Activated naive CD8-positive, alpha-beta T cell (primary cell): ENCODE data around the gene CPAMD8.

Source experiments
- H3K27ac Mint-ChIP-seq: one replicate; pipeline ENCODE4 v1.8.0; 2021; ENCODE audit warnings: mixed read lengths
- H3K27me3 Mint-ChIP-seq: one replicate; pipeline ENCODE4 v1.8.0; 2021; ENCODE audit warnings: mixed read lengths
- H3K36me3 Mint-ChIP-seq: one replicate; pipeline ENCODE4 v1.8.0; 2021; ENCODE audit warnings: mixed read lengths
- H3K4me1 Mint-ChIP-seq: one replicate; pipeline ENCODE4 v1.8.0; 2021; ENCODE audit warnings: low read depth, mixed read lengths
- H3K4me3 Mint-ChIP-seq: one replicate; pipeline ENCODE4 v1.8.0; 2021; ENCODE audit warnings: mild to moderate bottlenecking, mixed read lengths
- H3K9me3 Mint-ChIP-seq: one replicate; pipeline ENCODE4 v1.8.0; 2021; ENCODE audit warnings: low read depth, mixed read lengths

The CPAMD8 gene

GRCh38 chr19:16894080-16894479 lies 132.5 kb downstream of the CPAMD8 start:
- Mint-ChIP-seq H3K36me3 (no peaks in the 10 kb centered on the region), H3K9me3 (no peaks in the 10 kb centered on the region), H3K27me3 (no peaks in the 10 kb centered on the region), H3K27ac (no peak overlapping the region), H3K4me3 (no peak overlapping the region), H3K4me1 (peaks cover 33% of the 10 kb centered on the region)

- no peaks in the 10 kb centered on the region for H3K36me3 Mint-ChIP-seq
- peaks cover 32% of the 10 kb centered on the region for H3K4me1 Mint-ChIP-seq
- H3K9me3 Mint-ChIP-seq: no peaks in the 10 kb centered on the region
- H3K27ac Mint-ChIP-seq: no peak overlapping the region
- H3K4me3 Mint-ChIP-seq: no peak overlapping the region
- no peaks in the 10 kb centered on the region for H3K27me3 Mint-ChIP-seq
These were observed 133.0 kb downstream of the CPAMD8 start for GRCh38 chr19:16893686-16893989.

- Mint-ChIP-seq H3K27me3 (peaks cover 2% of the 10 kb centered on the region), H3K27ac (no peak overlapping the region), H3K36me3 (no peaks in the 10 kb centered on the region), H3K4me3 (no peak overlapping the region), H3K9me3 (no peaks in the 10 kb centered on the region), H3K4me1 (peaks cover 29% of the 10 kb centered on the region)
These were observed 133.5 kb downstream of the CPAMD8 start for GRCh38 chr19:16892868-16893685.

DNA sequence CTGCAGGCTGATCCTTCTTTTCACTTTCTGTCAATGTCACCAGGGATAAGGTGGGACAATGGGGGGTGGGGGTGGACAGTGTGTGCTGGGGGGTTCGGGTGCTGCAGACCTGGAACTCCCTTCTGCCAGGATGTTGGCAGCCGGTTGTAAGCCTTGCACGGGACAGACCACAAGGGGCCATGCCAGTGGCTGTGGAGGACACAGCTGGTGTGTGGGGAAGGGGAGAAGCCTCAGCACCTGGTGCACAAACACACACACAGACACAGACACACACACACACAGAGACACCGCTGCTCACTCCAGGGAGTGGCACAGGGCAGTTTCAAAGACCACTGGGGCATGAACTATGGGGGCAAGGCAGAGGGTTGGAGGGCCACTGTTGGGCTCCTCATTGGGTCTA lies 134.2 kb downstream of the CPAMD8 start:
- peaks cover 28% of the 10 kb centered on the region for H3K4me1 Mint-ChIP-seq
- no peak overlapping the region for H3K27ac Mint-ChIP-seq
- H3K27me3 Mint-ChIP-seq: peaks cover 2% of the 10 kb centered on the region
- no peaks in the 10 kb centered on the region for H3K36me3 Mint-ChIP-seq
- no peaks in the 10 kb centered on the region for H3K9me3 Mint-ChIP-seq
- H3K4me3 Mint-ChIP-seq: no peak overlapping the region

DNA sequence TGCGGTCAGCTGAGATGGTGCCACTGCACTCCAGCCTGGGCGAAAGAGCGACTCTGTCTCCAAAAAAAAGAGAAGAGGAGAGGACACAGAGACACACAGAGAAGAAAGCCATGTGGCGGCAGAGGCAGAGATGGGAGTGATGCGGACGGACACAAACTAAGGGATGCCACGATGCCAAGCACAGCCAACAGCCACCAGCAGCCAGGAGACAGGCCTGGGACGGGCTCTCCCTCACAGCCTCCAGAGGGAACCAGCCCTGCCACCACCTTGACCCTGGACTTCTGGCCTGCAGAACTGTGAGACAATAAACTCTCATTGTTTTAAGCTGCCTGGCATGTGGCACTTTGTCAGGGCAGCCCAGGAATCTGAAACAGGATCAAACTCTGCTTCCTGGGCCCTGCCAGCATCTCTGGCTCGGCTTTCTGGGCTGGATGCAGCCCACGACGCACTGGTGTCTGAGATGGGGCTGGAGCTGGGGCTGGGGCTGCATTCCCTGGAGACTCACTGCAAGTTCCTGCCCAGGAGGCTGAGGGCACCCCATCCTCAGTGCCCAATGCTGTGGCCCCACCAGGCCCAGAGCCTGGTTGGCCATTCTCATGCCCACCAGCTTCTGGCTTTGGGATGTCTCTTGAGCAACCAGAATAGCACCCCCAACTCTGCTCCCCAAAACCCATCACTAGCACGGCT lies 134.8 kb downstream of the CPAMD8 start:
- Mint-ChIP-seq H3K36me3 (no peaks in the 10 kb centered on the region), H3K27me3 (peaks cover 2% of the 10 kb centered on the region), H3K27ac (no peak overlapping the region), H3K9me3 (no peaks in the 10 kb centered on the region), H3K4me1 (peaks cover 28% of the 10 kb centered on the region), H3K4me3 (no peak overlapping the region)

- no peak overlapping the region for H3K27ac Mint-ChIP-seq
- no peak overlapping the region for H3K4me3 Mint-ChIP-seq
- no peaks in the 10 kb centered on the region for H3K36me3 Mint-ChIP-seq
- peaks cover 2% of the 10 kb centered on the region for H3K27me3 Mint-ChIP-seq
- no peaks in the 10 kb centered on the region for H3K9me3 Mint-ChIP-seq
- H3K4me1 Mint-ChIP-seq: peaks cover 25% of the 10 kb centered on the region
These were observed 136.0 kb downstream of the CPAMD8 start for GRCh38 chr19:16890461-16891184.

DNA sequence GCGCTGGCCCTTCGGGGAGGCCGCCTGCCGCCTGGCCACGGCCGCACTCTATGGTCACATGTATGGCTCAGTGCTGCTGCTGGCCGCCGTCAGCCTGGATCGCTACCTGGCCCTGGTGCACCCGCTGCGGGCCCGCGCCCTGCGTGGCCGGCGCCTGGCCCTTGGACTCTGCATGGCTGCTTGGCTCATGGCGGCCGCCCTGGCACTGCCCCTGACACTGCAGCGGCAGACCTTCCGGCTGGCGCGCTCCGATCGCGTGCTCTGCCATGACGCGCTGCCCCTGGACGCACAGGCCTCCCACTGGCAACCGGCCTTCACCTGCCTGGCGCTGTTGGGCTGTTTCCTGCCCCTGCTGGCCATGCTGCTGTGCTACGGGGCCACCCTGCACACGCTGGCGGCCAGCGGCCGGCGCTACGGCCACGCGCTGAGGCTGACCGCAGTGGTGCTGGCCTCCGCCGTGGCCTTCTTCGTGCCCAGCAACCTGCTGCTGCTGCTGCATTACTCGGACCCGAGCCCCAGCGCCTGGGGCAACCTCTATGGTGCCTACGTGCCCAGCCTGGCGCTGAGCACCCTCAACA lies 136.6 kb downstream of the CPAMD8 start:
- H3K9me3 Mint-ChIP-seq: no peaks in the 10 kb centered on the region
- no peaks in the 10 kb centered on the region for H3K36me3 Mint-ChIP-seq
- peaks cover 2% of the 10 kb centered on the region for H3K27me3 Mint-ChIP-seq
- H3K4me3 Mint-ChIP-seq: no peak overlapping the region
- peaks cover 21% of the 10 kb centered on the region for H3K4me1 Mint-ChIP-seq
- no peak overlapping the region for H3K27ac Mint-ChIP-seq

DNA sequence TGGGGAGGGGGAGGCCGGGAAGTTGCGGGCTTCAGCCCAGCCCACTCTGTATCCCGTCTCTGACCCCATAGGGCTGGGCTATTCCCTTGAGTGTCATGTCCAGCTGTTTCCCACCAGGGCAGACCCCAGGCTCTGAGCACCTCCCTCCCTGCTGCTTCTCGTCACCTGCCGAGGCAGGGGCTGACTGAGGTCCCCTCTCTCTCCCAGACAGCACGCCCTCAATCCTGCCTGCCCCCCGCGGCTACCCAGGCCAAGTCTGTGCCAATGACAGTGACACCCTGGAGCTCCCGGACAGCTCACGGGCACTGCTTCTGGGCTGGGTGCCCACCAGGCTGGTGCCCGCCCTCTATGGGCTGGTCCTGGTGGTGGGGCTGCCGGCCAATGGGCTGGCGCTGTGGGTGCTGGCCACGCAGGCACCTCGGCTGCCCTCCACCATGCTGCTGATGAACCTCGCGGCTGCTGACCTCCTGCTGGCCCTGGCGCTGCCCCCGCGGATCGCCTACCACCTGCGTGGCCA lies 137.2 kb downstream of the CPAMD8 start:
- H3K4me1 Mint-ChIP-seq: peaks cover 21% of the 10 kb centered on the region
- H3K9me3 Mint-ChIP-seq: no peaks in the 10 kb centered on the region
- H3K27me3 Mint-ChIP-seq: peaks cover 2% of the 10 kb centered on the region
- no peak overlapping the region for H3K4me3 Mint-ChIP-seq
- no peaks in the 10 kb centered on the region for H3K36me3 Mint-ChIP-seq
- H3K27ac Mint-ChIP-seq: no peak overlapping the region

DNA sequence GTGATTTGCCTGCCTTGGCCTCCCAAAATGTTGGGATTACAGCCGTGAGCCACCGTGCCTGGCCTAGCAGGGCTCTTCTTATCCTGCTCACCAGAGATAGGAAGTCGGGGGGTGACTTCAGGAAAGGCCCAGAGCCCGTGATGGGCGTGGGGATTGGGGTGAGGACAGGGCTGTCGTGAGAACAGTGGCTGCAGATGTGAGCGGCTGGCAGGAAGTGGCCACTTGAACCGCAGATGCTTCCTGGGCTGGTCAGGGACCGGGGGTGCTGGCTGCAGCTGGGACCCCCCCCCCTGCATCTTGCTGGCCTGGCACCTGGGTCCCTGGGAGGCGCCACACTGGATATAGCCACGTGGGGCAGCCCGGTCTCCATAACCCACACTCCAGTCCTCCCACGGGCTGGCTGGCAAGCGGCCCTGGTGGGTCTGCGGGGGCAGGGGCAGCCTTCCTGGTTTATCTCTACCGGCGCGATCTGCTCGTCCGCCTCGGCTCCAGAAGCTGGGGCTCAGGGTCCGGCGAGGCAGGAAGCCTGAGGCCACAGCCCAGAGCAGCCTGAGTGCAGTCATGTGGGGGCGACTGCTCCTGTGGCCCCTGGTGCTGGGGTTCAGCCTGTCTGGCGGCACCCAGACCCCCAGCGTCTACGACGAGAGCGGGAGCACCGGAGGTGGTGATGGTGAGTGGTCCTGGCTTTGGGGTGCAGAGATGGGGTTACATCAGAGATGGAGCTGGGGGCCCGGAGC lies 137.8 kb downstream of the CPAMD8 start, which contains the start of gene F2RL3:
TSS of gene F2RL3 (plus strand) at position 371 of the 737 bp plus-strand sequence. CDS start at position 562, 191 bp downstream.
- Mint-ChIP-seq H3K27me3 (peaks cover 2% of the 10 kb centered on the region), H3K27ac (no peak within 1 kb of the TSS), H3K4me3 (no peak within 1 kb of the TSS), H3K36me3 (no peaks in the 10 kb centered on the region), H3K4me1 (peaks cover 18% of the 10 kb centered on the region), H3K9me3 (no peaks in the 10 kb centered on the region)

- Mint-ChIP-seq H3K27me3 (peaks cover 5% of the 10 kb centered on the region), H3K36me3 (peaks cover 3% of the 10 kb centered on the region), H3K4me1 (peaks cover 8% of the 10 kb centered on the region), H3K4me3 (no peak overlapping the region), H3K9me3 (peaks cover 4% of the 10 kb centered on the region), H3K27ac (no peak overlapping the region)
These were observed 139.0 kb downstream of the CPAMD8 start for GRCh38 chr19:16887353-16888265.

GRCh38 chr19:16886305-16886880 lies 140.2 kb downstream of the CPAMD8 start:
- H3K4me1 Mint-ChIP-seq: peaks cover 8% of the 10 kb centered on the region
- H3K27ac Mint-ChIP-seq: no peak overlapping the region
- H3K4me3 Mint-ChIP-seq: no peak overlapping the region
- H3K9me3 Mint-ChIP-seq: peaks cover 9% of the 10 kb centered on the region
- H3K36me3 Mint-ChIP-seq: peaks cover 11% of the 10 kb centered on the region
- H3K27me3 Mint-ChIP-seq: peaks cover 5% of the 10 kb centered on the region

- H3K4me1 Mint-ChIP-seq: peaks cover 8% of the 10 kb centered on the region
- peaks cover 14% of the 10 kb centered on the region for H3K36me3 Mint-ChIP-seq
- peaks cover 9% of the 10 kb centered on the region for H3K9me3 Mint-ChIP-seq
- H3K4me3 Mint-ChIP-seq: no peak overlapping the region
- peaks cover 5% of the 10 kb centered on the region for H3K27me3 Mint-ChIP-seq
- H3K27ac Mint-ChIP-seq: no peak overlapping the region
These were observed 141.4 kb downstream of the CPAMD8 start for GRCh38 chr19:16885166-16885565.

- peaks cover 16% of the 10 kb centered on the region for H3K36me3 Mint-ChIP-seq
- H3K27ac Mint-ChIP-seq: no peak overlapping the region
- peaks cover 9% of the 10 kb centered on the region for H3K9me3 Mint-ChIP-seq
- H3K27me3 Mint-ChIP-seq: peaks cover 4% of the 10 kb centered on the region
- H3K4me3 Mint-ChIP-seq: no peak overlapping the region
- H3K4me1 Mint-ChIP-seq: peaks cover 1% of the 10 kb centered on the region
These were observed 143.1 kb downstream of the CPAMD8 start for GRCh38 chr19:16883522-16883921.
